GM21360 (cell line): ENCODE results near the gene HCN2.
A peak's percentile ranks its signal among the peaks of the same experiment; 100 is the strongest.
"Not testable (repeated sequence)": the region's sequence is repeated elsewhere in the genome, so short reads cannot be mapped to it uniquely, and the experiment has no call there.

Experiments
- ATAC-seq: cut with Tn5 transposase; IDR thresholded peaks from one replicate; pipeline ENCODE4 v1.9.1; 2021; ENCODE audit warnings: mild to moderate bottlenecking, moderate library complexity; ENCODE audit not compliant: unreplicated experiment

The HCN2 gene

DNA sequence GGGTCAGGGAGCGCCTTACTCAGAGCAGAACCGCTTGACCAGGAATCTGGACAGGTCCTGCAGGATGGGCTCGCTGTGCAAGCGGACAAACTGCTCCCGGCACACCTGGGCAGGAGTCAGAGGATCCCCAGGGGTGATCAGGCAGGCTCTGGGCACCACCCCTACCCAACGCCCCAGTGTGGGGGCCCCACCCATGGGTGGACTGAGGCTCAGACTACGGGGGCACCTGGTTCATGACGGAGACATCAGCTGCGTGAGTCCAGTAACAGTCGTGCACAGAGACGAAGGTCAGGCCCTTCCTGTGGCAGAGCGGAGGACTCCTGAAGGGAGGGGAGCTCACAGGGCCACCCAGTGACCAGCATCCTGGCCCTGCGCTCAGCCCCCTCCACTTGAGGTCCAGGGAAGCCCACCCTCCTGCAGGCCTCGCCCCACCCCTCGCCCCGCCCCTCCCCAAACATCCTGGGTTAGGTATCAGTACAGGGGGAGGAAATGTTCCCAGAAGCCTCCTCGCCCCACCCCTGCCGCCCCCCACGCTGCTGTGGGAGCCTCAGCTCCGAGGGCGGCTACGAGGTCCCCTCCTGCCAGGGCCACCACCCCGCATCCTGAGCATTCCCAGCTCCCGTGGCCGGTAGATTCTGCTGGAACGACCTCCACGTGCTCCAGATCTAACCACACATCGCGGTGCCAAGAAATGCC lies 28.0 kb downstream of the HCN2 start:
- ATAC-seq, result no peak

DNA sequence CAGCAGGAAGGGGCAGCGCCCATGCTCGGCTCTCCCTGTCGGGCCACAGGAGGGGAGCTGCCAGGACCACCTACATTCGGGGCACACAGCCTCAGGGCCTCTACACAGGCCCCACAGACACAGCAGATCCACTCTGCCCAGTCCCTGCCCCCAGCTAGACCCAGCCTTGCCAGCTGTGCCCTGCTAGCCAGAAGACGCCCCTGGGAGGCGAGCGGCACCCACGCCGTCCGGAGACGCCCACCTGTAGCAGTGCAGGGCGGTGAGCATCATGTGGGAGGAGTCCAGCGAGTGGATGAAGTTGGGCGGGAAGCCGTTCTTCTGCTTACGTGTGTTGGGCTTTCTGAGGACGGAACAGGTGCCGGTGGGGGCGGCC lies 28.6 kb downstream of the HCN2 start:
- ATAC-seq, result no peak

DNA sequence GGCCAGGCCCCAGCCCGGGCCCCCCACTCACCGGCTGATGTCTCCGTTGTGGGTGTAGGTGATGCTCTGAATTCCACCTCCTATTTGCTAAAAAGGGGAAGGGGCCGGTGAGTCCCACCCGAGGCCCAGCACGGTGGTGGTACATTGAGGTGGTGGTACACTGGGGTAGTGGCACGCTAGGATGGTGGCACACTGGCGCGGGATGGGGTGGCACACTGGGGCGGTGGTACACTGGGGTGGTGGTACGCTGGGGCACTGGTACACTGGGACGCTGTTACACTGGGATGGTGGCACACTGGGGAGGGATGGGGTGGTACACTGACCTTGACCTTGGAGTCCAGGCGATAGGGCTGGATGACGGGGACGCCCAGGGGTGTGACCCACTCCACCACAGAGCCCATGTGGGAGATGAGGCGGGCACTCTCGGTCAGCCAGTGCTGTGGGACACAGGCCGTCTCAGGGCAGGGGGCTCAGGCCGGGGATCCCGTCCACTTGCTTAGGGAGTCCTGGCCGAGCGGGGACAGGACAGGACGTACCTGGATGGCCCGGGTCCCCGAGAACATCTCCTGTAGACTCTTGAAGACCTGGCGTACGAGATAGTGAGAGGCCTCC lies 29.1 kb downstream of the HCN2 start:
- no peak for ATAC-seq

DNA sequence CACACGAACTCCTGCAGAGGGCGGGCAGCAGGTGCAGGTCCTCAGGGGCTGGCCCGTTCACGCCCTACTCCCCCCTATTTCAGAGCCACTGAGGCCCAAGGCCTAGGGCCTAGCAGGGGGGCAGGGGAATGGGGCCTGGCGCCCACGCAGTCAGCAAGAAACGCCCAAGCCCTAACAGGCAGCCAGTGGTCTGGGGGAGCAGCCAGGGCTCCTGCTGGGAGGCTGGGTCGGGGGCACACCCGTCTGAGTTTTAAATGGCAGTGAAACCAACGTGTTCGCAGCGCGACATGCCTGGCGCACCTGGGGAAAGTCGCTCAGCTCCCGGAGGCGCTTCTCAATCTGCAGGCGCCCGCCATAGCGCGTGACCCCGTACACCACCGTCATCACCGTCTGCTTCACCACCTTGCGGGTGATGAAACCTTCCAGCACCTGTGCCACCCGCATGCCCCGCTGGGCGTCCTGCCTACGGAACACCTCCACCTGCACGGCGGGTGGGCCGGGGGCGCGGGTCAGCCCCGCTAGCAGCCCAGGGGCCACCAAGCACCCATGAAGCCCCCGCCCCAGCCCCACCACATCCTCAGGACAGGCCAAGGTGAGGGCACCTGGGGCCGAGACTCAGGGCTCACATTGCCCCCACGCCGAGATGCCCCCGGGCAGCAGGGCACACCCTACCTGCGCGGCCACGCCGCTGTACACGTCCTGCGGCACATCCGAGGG lies 29.8 kb downstream of the HCN2 start:
- ATAC-seq, result no peak

DNA sequence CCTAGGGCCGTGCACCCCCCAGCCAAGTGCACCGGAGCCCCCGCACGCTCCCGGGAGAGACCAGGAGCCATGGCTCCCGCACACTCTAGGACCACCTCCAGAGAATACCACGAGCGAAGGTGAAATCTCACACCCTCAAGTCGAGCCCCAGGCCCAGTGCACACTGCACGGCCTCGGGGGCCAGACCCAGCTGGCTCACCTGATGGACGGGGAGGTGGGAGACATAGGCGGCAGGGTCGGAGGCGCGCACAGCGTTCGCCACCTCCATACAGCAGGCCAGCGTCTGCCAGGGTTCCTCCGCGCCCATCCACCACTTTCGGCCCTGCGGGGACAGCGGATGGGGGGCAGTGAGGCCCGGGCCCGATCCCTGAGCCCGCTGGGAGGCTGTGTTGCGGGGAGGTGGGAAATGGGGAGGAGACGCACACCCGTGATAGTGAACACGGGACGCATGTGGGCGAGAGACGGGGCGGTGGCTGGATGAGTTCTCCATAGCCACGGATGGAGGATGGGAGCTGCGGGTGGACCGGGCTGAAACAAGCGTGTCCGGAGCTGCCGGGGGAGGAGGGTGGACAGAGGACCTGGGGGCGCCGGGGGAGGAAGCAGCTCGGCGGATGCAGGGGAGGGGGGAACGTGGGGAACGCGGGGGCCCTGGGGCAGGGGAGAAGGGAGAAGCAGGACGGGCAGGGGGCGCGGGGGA lies 30.6 kb downstream of the HCN2 start:
- ATAC-seq, result no peak

DNA sequence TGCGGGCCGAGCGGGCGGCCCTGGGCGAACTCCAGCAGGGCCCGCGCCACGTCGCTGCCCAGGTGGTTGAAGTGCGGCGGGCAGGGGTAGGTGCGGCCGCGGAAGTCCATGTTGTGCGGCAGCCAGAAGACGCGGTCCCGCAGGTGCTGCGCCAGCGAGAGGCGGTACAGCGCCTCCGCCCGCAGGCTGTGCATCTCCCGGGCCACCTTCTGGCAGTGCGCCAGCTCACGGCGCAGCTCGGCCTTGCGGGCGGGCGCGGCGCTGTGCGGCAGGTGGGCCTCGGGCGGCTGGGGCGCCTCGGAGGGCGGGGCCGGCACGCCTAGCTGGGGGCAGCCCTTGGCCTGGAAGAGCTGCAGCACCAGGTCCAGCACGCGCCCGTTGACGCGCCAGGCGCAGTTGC lies 31.5 kb downstream of the HCN2 start:
- ATAC-seq, result not testable (repeated sequence)

DNA sequence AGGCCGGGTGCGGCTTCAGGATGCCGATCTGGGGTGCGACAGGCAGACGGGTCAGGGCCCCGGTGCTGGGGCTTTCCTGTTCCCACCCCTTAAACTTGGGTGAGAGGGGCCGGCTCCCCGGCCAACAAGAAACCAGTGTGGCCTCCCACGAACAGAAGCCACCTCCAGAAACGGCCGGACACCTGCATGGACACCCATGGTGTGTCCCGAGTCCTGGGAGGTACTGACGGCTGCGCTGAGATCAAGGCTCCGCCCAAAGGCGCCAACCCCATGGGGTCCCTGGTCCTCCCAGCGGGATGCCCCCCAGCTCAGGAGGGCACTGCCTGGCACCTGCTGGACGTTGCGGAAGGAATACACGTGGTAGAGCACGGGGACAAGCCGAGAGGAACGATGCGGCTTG lies 32.1 kb downstream of the HCN2 start:
- ATAC-seq, result no peak

DNA sequence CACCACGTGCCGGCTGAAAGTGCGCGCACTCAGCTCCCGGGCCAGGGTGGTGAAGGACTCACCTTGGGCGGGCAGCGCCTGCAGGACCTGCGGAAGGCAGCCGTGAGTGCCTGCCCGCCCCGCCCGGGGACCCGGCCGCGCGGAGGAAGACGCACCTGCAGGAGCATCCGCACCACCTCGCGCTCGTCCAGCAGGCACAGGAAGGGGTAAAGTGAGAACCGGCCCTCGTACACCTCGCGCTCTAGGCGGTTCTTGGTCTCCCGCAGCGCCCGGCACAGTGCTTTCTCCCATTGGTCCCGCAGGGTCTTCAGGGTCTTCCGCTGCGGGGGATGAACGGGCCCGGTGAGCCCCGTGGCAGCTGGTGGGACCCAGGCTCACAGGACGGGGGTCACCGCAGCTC lies 33.0 kb downstream of the HCN2 start:
- no peak for ATAC-seq

DNA sequence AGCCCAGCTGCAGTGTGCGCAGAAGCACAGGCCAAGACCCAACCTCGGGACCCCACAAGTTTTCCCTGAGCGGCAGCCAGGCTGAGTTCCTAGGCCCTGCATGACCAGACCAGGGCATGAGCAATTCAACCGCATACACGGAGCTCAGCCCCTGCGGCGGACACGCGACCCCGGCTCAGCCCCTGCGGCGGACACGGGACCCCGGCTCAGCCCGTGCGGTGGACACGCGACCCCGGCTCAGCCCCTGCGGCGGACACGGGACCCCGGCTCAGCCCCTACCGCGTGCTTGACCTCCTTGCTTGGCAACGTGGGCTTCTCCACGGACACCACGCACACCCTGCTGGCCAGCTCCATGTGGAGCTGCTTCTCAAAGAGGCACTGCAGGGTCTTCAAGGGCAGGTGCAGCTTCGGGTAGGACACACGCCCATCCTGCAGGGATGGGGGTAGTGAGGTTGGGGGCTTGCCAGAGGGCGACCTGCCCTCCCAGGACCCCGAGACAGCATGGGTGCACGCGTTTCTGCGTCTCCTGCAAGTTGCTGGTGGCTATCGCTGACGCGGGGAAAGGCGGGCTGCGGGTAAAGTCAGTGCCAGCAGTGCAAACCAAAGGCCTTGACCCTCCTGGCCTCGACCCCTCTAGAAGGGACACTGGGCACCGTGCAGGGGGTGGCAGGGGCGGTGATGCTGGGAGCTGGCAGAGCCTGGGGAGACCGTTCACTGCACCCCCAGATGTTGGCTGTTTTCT lies 33.7 kb downstream of the HCN2 start:
- ATAC-seq, result no peak

DNA sequence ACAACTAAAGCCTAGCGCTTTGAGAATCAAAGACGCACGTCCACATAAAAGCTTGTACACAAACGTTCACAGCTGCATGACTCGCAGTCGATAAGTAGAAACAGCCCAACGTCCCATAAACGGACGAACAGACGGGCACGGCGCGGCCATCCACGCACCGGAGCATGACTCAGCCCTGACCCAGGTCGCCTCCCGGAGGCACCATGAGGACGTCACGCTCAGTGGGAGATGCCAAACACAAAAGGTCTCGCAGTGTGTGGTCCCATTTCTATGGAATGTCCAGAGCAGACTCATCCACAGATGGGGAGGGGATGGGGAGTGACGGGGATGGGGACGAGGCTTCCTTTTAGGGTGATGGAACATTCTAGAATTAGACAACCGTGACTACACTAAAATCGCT lies 34.3 kb downstream of the HCN2 start:
- no peak for ATAC-seq

DNA sequence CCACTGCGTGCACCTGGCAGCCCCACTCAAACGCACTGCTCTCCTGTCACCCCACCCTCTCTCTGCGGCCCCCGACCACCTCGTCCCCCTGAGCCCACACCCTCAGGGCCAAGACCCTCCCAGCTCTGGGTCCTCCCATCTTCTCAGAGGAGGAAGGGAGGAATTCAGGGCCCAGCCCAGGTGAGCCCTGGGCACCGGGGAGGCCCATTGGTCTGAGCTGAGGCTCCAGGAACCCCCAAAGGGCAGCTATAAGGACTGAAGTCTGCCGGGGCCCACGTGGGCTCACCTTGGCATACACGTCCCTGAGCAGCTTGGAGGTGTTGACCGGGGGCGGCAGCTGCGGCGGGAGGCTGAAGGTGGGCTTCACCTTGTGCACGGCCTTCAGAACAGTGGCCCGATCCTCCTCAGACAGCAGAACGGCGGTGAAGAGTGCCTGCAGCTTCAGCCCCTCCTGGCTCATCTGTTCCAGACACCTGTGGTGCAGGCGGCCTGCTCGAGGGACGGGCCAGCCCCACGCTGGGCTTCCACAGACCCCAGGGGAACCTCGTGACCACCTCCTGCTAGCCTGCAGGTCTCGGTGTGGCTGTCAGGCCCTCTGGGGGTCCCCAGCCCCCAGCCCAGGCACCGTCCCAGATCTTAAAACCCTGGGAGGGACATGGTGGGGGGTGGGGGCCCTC lies 34.9 kb downstream of the HCN2 start:
- ATAC-seq, result no peak

DNA sequence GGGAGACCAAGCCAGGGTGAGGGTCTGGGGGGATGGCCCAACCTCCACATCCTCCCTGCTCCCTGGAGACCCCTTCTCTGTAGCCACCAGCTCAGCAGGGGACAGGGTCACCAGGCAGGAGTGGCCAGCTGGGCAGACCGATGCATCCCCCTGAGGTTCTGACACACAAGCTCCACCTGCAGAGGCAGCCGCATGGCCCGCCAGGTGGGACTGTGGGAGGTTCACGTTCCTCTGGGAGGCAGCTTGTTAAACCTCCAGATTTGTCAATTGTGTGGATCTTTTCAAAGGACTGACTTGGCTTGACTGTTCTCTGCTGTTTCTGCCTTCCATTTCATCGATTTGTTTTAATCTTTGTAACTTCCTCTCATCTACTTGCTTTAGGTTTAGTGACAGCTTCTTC lies 35.6 kb downstream of the HCN2 start:
- no peak for ATAC-seq

DNA sequence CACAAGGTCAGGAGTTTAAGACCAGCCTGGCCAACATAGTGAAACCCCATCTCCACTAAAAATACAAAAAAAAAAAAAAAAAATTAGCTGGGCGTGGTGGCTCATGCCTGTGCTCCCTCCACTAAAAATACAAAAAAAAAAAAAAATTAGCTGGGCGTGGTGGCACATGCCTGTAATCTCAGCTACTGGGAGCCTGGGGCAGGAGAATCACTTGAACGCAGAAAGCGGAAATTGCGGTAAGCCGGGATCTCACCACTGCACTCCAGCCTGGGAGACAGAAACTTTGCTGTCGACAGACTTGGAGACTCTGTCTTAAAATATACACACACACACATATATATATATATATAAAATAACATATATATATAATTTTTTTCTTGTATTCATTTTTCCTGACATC lies 36.9 kb downstream of the HCN2 start:
- not testable (repeated sequence) for ATAC-seq

DNA sequence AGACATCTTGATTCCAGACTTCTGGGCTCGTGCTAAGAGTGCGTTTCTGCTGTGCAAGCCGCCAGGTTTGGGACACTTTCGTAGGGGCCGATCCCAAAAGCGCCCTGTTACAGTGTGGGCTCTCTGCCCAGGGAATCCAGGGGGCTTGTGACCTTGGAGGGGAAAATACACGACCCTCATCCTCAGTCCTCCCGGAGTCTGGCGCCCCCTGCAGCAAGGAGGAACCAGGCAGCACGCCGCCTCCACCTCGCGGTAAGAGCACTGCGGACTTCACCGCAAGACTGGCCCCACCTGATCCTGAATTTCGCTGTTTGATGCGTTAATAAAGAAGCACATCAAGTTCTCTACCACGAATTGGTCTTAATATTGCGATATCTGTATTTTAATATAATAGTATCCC lies 38.5 kb downstream of the HCN2 start:
- no peak for ATAC-seq

DNA sequence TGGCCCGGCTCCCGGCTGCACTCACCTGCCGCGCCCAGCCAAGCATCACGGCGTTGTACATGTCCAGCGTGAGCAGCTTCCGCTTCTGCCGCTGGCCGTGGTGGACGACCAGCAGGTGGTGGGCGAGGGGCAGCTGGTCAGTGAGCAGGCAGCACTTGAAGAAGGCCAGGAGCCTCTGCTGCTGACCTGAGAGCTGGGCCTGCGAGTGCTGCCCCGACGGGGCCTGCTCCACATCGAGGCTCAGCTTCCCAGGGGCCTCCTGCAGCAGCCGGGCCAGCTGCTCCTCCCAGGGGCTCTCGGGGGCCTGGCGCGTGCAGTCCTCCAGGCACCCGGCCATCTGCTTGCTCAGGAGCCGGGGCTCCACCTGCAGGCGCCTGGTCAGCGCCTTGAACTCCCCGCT lies 39.8 kb downstream of the HCN2 start:
- ATAC-seq, result not testable (repeated sequence)

DNA sequence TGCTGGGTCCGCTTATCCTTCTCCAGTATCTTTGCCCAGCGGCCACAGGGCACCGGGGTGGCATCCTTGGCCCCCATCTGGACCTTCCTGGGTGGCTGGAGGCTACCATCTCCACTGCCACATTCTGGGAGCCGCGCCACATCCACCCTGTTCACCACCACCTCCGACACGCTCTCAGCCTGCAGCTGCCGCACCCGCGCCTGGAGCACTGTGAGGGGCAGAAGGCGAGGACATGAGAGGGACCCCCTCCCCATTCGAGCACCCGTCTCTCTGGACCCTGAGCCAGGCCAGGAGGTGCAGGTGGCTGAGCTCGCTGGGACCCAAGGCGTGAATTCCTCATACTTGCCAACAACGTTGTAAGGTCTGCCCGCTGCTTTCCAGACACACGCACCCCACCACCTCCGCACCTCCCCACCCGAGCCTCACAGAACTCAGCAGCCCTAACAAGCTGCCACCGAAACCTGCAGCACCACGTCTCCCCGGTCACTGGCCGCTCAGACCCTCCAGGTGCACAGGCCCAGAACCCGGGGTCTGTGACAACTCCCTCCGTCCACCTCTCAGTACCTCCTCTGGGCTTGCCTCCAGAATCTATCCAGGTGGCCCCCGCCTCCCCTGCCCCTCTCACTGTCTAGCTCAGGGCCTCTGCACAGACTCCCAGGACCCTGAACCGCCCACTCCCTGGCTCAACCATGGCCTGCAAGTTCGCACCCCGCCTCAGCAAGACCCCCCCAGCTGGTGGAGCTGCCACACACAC lies 40.5 kb downstream of the HCN2 start:
- ATAC-seq, result no peak

DNA sequence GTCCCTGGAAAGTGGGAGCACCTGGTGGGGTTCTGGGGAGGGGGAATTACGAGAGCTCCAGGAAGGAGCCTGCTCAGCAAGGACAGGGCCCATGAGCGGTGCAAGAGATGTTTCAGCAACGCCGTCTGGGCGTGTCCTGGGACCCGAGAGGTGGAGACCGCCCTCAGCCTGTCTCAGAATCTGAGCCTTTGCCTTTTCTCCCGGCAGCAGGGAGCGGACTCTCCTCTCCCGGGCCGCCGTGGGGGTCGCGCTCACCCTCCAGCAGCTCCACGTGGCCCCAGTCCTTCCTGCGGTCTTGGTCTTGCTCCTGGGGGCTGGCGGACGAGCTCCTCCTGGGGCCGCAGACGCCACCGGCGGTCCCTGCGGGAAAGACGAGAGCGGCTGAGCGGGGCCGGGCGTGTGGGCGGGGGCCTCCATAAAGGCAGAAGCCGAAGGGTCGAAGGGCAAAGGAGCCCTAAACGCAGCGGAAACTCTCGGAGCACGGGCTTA lies 42.9 kb downstream of the HCN2 start:
- ATAC-seq, result no peak

DNA sequence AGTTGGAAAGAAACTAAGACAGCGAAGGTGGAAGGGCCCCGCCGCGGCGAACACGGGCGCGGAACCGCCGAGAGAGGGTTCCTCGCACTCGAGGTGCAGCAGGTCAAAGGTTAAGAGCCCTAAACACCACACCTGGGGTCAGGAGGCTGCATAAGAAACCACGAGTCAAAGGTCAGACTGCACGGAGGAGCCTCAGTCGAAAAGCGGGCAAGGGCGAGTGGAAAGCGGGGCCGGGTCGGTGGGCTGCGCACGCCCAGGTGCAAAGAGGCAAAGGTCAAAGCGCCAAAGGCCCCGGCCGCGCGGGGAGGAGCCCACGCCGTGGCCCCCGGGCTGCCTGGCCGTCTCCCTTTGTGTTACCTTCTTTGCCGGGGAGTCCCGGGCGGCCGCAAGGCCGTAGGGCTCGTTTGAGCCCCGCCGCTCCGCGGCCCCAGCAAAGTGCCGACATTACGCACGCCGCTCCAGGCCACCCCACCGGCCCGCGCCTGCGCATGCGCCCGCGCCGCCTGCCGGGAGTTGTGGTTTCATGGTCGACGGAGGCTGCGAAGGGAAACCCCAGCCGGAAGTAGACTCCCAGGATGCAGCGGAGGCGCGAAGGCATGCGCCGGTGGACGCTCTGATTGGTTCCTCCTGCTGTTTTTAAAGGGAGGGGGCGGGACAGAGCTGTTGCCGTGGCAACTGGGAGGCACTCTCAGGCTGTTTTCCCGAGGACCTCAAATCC lies 43.5 kb downstream of the HCN2 start, which contains the start of gene POLRMT:
TSS of gene POLRMT (minus strand) at position 470 of the 718 bp plus-strand sequence. CDS start at position 445, 25 bp downstream.
- ATAC-seq, result peak; percentile 71
